GM12891 (cell line): ENCODE measurements around the gene ANP32B.

Source experiments
- PAX5 ChIP-seq: IDR thresholded peaks from 2 replicates; pipeline ENCODE4 v1.6.1; 2011; ENCODE audit warnings: low read length, moderate library complexity, mild to moderate bottlenecking; ENCODE audit not compliant: insufficient read depth, severe bottlenecking
- POLR2A ChIP-seq: IDR thresholded peaks from 2 replicates; pipeline ENCODE4 v1.6.1; 2011; ENCODE audit warnings: low read depth, low read length, control low read depth
- POLR2AphosphoS5 ChIP-seq: IDR thresholded peaks from 2 replicates; pipeline ENCODE4 v1.6.1; 2011; ENCODE audit warnings: low read depth, low read length, control low read depth
- POU2F2 ChIP-seq: IDR thresholded peaks from 2 replicates; pipeline ENCODE4 v1.6.1; 2011; ENCODE audit warnings: low read depth, mild to moderate bottlenecking, control low read depth, low read length, moderate library complexity
- SPI1 ChIP-seq: IDR thresholded peaks from 2 replicates; pipeline ENCODE4 v1.6.1; 2011; ENCODE audit warnings: low read depth, low read length, control low read depth
- TAF1 ChIP-seq: IDR thresholded peaks from 2 replicates; pipeline ENCODE4 v1.6.1; 2011; ENCODE audit warnings: low read depth, low read length, control low read depth

DNA sequence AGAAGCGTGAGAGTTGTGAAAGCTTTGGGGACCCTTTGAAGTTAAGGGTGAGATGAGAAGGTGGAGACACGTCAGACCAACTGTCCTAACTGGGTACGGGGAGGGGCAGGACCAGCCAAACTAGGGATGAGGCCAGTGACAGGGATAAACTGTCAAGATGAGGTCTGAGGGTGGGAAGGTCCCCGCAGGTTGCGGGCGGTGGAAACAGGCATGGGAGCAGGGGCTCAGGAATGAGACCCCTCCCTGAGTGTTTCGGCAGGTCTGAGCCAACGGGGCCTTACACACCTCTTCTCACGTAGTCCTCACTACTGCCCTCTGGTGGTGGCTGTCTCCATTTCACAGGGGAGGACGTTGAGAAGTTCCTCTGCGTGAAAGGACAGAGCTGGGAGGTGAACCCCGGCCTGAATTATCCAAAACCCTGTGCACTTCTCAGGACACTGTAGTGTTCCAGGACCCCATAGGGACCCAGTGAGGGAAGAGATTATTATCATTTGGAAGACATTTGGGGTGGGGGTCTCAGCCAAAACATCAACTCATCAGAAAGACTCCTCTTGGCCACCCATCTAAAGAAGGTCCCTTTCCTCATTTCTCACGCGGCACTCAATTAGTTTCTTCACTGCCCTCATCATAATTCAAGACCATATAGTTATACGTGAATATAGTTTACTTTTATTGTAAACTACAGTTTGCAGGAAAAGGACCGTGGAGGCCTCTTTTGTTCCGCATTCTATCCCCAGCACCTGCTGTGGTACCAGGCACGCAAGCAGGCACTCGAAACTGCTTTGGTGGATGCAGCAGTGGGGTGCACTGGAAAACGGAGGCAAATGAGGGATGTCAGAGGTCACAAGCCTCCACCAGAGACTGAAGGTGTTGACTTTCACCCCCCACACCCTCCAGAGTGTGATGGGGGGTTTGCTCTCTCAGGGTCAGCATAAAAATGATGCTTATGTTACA, 51.7 kb downstream of the ANP32B start:
- TF ChIP-seq TAF1 (no peak), POLR2A (no peak), POLR2AphosphoS5 (no peak), PAX5 (no peak), SPI1 (peak; percentile 41; the same call in 1 of the 2 replicates), POU2F2 (no peak)
